GM12801 (cell line): ENCODE measurements around the gene DENND2D.

Source experiments
- CTCF ChIP-seq: IDR thresholded peaks from one replicate; pipeline ENCODE4 v1.5.1; 2011; ENCODE audit warnings: control low read depth; ENCODE audit not compliant: insufficient read length; ENCODE audit errors: extremely low read depth

Gene DENND2D

GRCh38 chr1:111214074-111214801 is 13.8 kb upstream of the DENND2D start:
- no peak for TF ChIP-seq CTCF

GRCh38 chr1:111213412-111213811 is 13.0 kb upstream of the DENND2D start:
- TF ChIP-seq CTCF = no peak

- TF ChIP-seq CTCF = no peak
These were observed 12.3 kb upstream of the DENND2D start for GRCh38 chr1:111212634-111213335.

- no peak for TF ChIP-seq CTCF
These were observed 11.5 kb upstream of the DENND2D start for GRCh38 chr1:111211921-111212320.

GRCh38 chr1:111209622-111210021 is 9.2 kb upstream of the DENND2D start:
- TF ChIP-seq CTCF = no peak

GRCh38 chr1:111208921-111209320 is 8.5 kb upstream of the DENND2D start:
- no peak for TF ChIP-seq CTCF

GRCh38 chr1:111205714-111206050 is 5.2 kb upstream of the DENND2D start:
- TF ChIP-seq CTCF = no peak
